Limb (tissue), 2 donors: ENCODE data around the gene TOR4A.

Experiments
- DNase-seq, 2 donors: peaks; one replicate each; pipeline ENCODE4 v3.0.0-alpha.2; 2016; ENCODE audit errors: extremely low spot score in 2 of 2

The TOR4A gene

GRCh38 chr9:137304383-137305059 lies 27.0 kb downstream of the TOR4A start:
- DNase-seq = peak in 1 of 2 donors; percentile 65

- DNase-seq = peak in 1 of 2 donors; percentile 78
Measured at GRCh38 chr9:137305060-137305797, 27.7 kb downstream of the TOR4A start.

GRCh38 chr9:137305798-137306065 lies 28.2 kb downstream of the TOR4A start:
- no peak for DNase-seq

GRCh38 chr9:137306066-137306849 lies 28.7 kb downstream of the TOR4A start:
- DNase-seq = peak in 1 of 2 donors; percentile 48

DNA sequence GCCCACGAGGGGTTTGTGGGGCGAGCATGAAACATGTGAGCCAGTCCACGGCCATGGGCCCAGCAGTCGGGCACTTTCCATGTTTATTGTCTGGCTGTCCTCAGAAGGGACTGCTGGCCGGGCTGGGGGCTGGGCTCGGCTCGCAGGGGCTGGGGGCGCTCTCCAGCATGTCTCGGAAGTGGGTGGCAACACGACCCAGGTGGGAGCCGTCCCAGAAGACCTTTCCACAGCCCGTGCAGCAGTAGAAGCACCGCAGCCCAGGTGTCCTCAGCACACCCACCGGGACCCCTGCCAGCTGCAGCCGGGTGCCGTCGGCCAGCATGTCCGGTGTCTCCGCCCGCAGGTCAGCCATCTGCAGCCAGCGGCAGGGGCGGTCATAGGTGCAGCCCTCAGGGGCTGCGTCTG lies 29.3 kb downstream of the TOR4A start:
- DNase-seq = peak in 1 of 2 donors; percentile 44

GRCh38 chr9:137307255-137308056 lies 29.9 kb downstream of the TOR4A start:
- peak in 1 of 2 donors; percentile 37 for DNase-seq

DNA sequence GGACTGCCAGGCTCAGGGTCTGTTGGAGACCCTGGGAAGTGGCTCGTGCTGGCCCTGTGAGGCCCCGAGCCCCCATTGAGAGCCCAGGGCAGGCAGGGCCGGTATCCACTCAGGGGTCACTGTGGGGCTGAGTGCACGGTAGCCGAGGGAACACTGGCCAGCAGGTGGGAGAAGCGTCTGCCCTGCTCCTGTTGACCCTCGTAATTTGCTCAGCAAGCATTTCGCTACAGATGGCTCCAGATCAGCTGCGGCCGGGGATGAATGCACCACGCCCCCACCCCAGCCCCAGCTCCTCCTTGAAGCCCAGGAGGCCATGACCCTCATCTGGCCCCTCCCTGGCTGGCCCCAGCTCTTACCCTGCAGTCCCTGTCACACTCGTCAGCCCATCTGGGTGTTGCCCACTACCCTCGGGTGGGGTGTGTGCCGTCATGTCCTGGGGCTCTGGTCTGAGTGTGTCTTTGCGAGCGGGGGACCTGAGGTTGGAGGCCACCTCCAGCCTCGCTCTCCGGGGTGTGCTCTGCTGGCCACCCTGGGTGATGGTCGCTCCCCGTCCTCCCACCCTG lies 30.6 kb downstream of the TOR4A start:
- DNase-seq = peak in 1 of 2 donors; percentile 27

DNA sequence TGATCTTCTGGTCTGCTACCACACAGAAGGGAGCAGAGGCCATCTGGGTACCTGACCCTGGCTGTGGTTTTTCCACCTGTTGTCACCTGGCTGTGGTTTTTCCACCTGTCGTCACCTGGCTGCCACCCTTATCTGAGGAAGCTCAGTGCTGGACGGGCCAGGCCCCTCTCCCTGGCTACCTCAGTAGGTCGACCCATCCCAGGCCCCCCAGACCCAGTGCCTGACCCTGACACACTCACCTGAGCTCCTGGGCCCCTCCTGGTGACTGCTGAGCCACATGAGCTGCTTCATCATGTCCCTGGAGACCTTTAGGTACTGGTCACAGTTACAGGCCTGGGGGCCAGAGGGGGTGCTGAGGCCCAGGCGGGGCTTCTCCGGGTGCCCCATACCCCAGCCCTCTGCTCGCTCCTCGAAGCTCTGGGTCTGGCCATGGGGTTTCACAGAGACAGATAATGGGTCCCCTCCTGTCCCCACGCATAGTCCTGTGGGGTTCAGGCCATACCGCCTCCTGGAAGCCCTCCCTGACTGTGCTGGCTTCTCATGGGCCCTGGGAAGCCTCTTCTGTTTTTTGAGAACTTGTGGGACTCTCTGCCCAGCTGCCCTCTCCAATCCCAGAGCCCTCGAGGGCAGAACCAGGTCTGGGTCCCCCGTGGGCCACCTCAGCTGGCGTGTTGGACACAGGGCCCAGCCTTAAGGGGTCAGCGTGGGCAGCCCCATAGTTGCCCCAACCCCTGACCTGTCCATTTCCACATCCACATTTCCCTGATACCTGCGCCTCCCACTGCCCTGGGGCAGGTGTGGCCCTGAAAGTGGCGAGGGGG lies 32.1 kb downstream of the TOR4A start:
- DNase-seq = no peak

DNA sequence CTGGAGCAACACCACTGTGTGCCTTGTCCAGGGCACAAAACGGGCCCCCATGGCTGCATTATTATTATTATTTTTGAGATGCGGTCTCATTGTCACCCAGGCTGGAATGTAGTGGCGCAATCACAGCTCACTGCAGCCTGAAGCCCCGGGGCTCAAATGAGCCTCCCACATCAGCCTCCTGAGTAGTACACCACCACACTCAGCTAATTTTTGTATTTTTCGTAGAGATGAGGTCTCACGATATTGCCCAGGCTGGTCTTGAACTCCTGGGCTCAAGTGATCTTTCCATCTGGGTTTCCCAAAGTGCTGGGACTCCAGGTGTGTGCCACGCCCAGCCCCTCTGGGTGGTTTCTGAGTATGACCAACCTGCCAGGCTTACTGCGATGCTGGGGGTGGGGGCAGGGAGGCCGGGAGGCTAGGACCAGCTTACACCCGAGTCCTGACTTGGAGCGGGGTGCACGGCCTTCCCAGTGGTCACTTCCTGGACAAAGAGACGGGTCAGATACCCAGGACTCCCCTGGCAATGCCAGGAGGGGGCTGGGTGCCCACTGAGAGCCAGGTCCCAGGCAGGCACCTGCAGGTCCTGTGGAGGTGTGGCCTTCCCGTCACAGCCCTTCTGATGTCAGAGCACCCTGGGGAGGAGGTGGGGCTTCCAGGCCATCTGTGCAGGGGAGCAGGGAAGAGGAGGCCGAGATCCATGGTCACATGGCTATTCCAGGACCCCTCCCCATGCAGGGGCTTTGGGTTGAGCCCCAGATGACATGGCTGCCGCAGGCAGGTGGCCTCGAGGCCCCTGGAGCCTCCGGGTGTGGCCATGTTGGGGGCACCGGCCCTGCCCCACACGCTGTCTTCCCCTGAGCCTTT lies 32.9 kb downstream of the TOR4A start:
- DNase-seq = peak in 1 of 2 donors; percentile 46

DNA sequence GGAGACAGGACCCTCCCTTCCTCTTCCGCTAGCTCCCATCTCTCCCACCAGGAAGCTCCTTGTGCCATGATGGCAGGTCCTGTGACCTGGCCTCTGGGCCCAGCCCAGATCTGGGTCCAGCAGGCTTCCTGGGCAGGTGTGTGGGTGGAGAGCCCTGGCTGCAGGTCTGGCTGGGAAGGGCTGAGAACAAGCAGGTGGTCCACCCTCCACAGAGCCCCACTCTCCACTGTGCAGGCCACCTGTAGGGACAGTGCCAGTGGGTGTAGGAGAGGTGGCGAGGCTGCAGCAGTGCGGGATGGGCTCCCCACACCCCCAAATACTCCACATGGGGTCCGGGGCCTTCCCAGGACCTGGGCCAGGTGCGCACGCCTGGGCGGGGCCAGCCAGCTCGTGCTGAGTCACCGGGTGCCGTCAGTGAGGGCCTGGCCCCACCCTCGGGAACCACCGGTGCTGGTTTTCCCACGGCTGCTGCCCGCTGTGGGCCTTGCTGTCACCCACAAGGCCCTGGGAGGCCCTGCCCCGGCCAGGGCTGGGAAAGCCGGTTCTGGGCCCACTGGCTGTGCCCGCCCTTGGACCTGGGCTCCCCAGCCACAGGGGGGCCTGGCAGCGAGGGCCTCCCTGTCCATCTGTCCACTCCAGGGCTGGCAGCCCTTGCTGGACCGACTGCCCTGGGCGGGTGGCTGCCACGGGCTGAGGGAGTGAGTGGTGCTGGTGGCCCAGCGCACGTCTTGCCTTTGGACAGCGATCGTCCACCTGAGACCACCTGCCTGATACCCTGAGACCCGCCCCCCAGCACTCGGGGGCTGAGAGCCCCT lies 33.9 kb downstream of the TOR4A start:
- peak in 1 of 2 donors; percentile 38 for DNase-seq

- no peak for DNase-seq
Measured at GRCh38 chr9:137311986-137312851, 34.7 kb downstream of the TOR4A start.

GRCh38 chr9:137312852-137313325 lies 35.4 kb downstream of the TOR4A start:
- DNase-seq = no peak

- DNase-seq = peak in 1 of 2 donors; percentile 32
Measured at GRCh38 chr9:137313326-137313936, 35.9 kb downstream of the TOR4A start.

GRCh38 chr9:137313956-137314560 lies 36.5 kb downstream of the TOR4A start:
- DNase-seq = peak in 1 of 2 donors; percentile 29

GRCh38 chr9:137314561-137315560 lies 37.3 kb downstream of the TOR4A start:
- DNase-seq = peak in 1 of 2 donors; percentile 46
